GM12864 (cell line): Measurements from ENCODE around the gene CSKMT.
"Not testable (repeated sequence)": the region's sequence is repeated elsewhere in the genome, so short reads cannot be mapped to it uniquely, and the experiment has no call there.

ENCODE experiments used
- DNase-seq: peaks from one replicate; pipeline ENCODE4 v3.0.0-alpha.2; 2011; ENCODE audit warnings: low read depth
- H3K4me3 ChIP-seq: 2 replicates; pipeline ENCODE4 v1.5.1; 2011; ENCODE audit warnings: mild to moderate bottlenecking, low read depth, low read length, control low read depth
- TF ChIP-seq, protein P1 (sequence below): IDR thresholded peaks from 2 replicates; pipeline ENCODE4 v1.5.1; 2011; ENCODE audit warnings: low read depth, mild to moderate bottlenecking, moderate library complexity, low read length, control low read depth, inconsistent platforms; ENCODE audit errors: missing control alignments

Gene CSKMT, protein sequence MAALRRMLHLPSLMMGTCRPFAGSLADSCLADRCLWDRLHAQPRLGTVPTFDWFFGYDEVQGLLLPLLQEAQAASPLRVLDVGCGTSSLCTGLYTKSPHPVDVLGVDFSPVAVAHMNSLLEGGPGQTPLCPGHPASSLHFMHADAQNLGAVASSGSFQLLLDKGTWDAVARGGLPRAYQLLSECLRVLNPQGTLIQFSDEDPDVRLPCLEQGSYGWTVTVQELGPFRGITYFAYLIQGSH

GRCh38 chr11:62665075-62665598, at the start of gene CSKMT, which contains the start of gene C11orf98:
Gene CSKMT, plus strand, starts transcription at chr11:62665312. Its CDS starts 568 bp downstream, at chr11:62665880.
Gene C11orf98, minus strand, starts transcription at chr11:62665210. Its CDS starts 41 bp downstream, at chr11:62665169.
- peak; percentile 74 for DNase-seq
- TF ChIP-seq, protein P1, sequence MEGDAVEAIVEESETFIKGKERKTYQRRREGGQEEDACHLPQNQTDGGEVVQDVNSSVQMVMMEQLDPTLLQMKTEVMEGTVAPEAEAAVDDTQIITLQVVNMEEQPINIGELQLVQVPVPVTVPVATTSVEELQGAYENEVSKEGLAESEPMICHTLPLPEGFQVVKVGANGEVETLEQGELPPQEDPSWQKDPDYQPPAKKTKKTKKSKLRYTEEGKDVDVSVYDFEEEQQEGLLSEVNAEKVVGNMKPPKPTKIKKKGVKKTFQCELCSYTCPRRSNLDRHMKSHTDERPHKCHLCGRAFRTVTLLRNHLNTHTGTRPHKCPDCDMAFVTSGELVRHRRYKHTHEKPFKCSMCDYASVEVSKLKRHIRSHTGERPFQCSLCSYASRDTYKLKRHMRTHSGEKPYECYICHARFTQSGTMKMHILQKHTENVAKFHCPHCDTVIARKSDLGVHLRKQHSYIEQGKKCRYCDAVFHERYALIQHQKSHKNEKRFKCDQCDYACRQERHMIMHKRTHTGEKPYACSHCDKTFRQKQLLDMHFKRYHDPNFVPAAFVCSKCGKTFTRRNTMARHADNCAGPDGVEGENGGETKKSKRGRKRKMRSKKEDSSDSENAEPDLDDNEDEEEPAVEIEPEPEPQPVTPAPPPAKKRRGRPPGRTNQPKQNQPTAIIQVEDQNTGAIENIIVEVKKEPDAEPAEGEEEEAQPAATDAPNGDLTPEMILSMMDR, result no peak
- peak within 1 kb of the TSS; percentile 69 for H3K4me3 ChIP-seq

DNA sequence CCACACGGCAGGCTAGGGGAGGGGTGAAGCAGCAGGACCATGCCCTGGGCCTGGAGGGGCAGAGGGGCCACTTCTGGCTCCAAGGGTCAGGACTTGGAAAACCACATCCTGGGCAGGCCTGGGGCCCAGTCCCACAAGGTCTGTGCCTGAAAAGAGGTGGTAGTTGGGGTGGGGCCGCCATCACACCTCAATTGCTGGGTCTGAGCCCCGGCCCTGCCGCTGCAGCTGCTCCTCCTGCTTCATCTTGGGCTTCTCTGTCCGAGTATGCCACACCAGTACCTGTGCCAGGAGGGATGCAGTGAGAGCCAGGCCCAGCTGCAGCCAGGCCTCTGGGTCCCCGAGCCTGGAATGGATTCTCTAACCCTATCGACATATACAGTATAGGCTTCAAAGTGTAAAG, 49.6 kb upstream of the CSKMT start:
- H3K4me3 ChIP-seq, result no peak overlapping the region
- TF ChIP-seq, protein P1, result no peak
- no peak for DNase-seq

- DNase-seq, H3K4me3 ChIP-seq: not testable (repeated sequence)
Measured at GRCh38 chr11:62616957-62617356, 48.2 kb upstream of the CSKMT start.

GRCh38 chr11:62621027-62621566, 44.0 kb upstream of the CSKMT start:
- TF ChIP-seq, protein P1, result no peak
- H3K4me3 ChIP-seq, result peak overlapping the region; percentile 90

GRCh38 chr11:62621567-62622470, 43.3 kb upstream of the CSKMT start, which contains the start of gene B3GAT3:
Gene B3GAT3, minus strand, starts transcription at chr11:62621986. Its CDS starts 39 bp downstream, at chr11:62621947.
- H3K4me3 ChIP-seq, result peak within 1 kb of the TSS; percentile 90
- DNase-seq, result peak; percentile 97
- TF ChIP-seq, protein P1, result no peak

More at GRCh38 chr11:62621027-62621566, 44.0 kb upstream of the CSKMT start:
- no peak for DNase-seq

GRCh38 chr11:62622476-62623089, 42.5 kb upstream of the CSKMT start:
- H3K4me3 ChIP-seq, result no peak overlapping the region
- no peak for DNase-seq
- TF ChIP-seq, protein P1, result no peak

- TF ChIP-seq, protein P1, result no peak
- DNase-seq, result no peak
- no peak overlapping the region for H3K4me3 ChIP-seq
Measured at GRCh38 chr11:62627713-62628112, 37.4 kb upstream of the CSKMT start.
